Muscle layer of colon (tissue), 2 donors: Measurements from ENCODE around the gene TLL1.

Experiments used
- H3K27ac ChIP-seq: one replicate; pipeline ENCODE4 v1.7.0; 2013; ENCODE audit warnings: low read depth, mild to moderate bottlenecking, low read length, moderate library complexity
- H3K27me3 ChIP-seq, 2 donors: one replicate each; pipeline ENCODE4 v1.7.0; 2013; ENCODE audit warnings: low read length in 2 of 2, mild to moderate bottlenecking in 2 of 2; ENCODE audit not compliant: insufficient read depth in 2 of 2, control insufficient read depth in 1 of 2
- H3K36me3 ChIP-seq: one replicate; pipeline ENCODE4 v1.7.0; 2013; ENCODE audit warnings: mild to moderate bottlenecking, low read length; ENCODE audit not compliant: insufficient read depth
- H3K4me1 ChIP-seq: one replicate; pipeline ENCODE4 v1.7.0; 2013; ENCODE audit warnings: mild to moderate bottlenecking, low read length; ENCODE audit not compliant: insufficient read depth
- H3K4me3 ChIP-seq, 2 donors: one replicate each; pipeline ENCODE4 v1.7.0; 2013; ENCODE audit warnings: low read length in 2 of 2, low read depth in 1 of 2, mild to moderate bottlenecking in 1 of 2, moderate library complexity in 1 of 2
- H3K9ac ChIP-seq: one replicate; pipeline ENCODE4 v1.7.0; 2013; ENCODE audit warnings: low read length
- H3K9me3 ChIP-seq: one replicate; pipeline ENCODE4 v1.7.0; 2013; ENCODE audit warnings: mild to moderate bottlenecking, low read length
- donor health status: abdominal sarcoma.
- donor health status: Adenocarcinoma of cecum.

Gene TLL1

GRCh38 chr4:166066936-166067335, 193.9 kb downstream of the TLL1 start:
- H3K27ac ChIP-seq: no peak overlapping the region
- no peak overlapping the region for H3K4me3 ChIP-seq
- no peaks in the 10 kb centered on the region for H3K36me3 ChIP-seq
- no peaks in the 10 kb centered on the region for H3K4me1 ChIP-seq
- no peaks in the 10 kb centered on the region for H3K27me3 ChIP-seq
- no peaks in the 10 kb centered on the region for H3K9me3 ChIP-seq
- no peak overlapping the region for H3K9ac ChIP-seq

- Histone ChIP-seq H3K36me3 (no peaks in the 10 kb centered on the region), H3K27me3 (no peaks in the 10 kb centered on the region), H3K27ac (no peak overlapping the region), H3K9ac (no peak overlapping the region), H3K9me3 (no peaks in the 10 kb centered on the region), H3K4me3 (no peak overlapping the region), H3K4me1 (no peaks in the 10 kb centered on the region)
Observed at GRCh38 chr4:166067915-166068314, 194.9 kb downstream of the TLL1 start.

- Histone ChIP-seq H3K4me1 (no peaks in the 10 kb centered on the region), H3K4me3 (no peak overlapping the region), H3K27ac (no peak overlapping the region), H3K9ac (no peak overlapping the region), H3K27me3 (no peaks in the 10 kb centered on the region), H3K36me3 (no peaks in the 10 kb centered on the region), H3K9me3 (no peaks in the 10 kb centered on the region)
Observed at GRCh38 chr4:166073783-166074182, 200.7 kb downstream of the TLL1 start.

- Histone ChIP-seq H3K9ac (no peak overlapping the region), H3K4me3 (no peak overlapping the region), H3K27ac (no peak overlapping the region), H3K9me3 (no peaks in the 10 kb centered on the region), H3K27me3 (no peaks in the 10 kb centered on the region), H3K36me3 (no peaks in the 10 kb centered on the region), H3K4me1 (no peaks in the 10 kb centered on the region)
Observed at GRCh38 chr4:166075599-166075998, 202.6 kb downstream of the TLL1 start.

- no peak overlapping the region for H3K4me3 ChIP-seq
- no peaks in the 10 kb centered on the region for H3K4me1 ChIP-seq
- no peak overlapping the region for H3K9ac ChIP-seq
Observed at GRCh38 chr4:166077782-166078181, 204.7 kb downstream of the TLL1 start.

GRCh38 chr4:166078383-166078782, 205.3 kb downstream of the TLL1 start:
- Histone ChIP-seq H3K4me3 (no peak overlapping the region), H3K27me3 (no peaks in the 10 kb centered on the region), H3K36me3 (no peaks in the 10 kb centered on the region), H3K4me1 (no peaks in the 10 kb centered on the region), H3K27ac (no peak overlapping the region), H3K9me3 (no peaks in the 10 kb centered on the region), H3K9ac (no peak overlapping the region)

More at GRCh38 chr4:166077782-166078181, 204.7 kb downstream of the TLL1 start:
- no peaks in the 10 kb centered on the region for H3K27me3 ChIP-seq
- no peaks in the 10 kb centered on the region for H3K9me3 ChIP-seq
- H3K36me3 ChIP-seq: no peaks in the 10 kb centered on the region
- no peak overlapping the region for H3K27ac ChIP-seq

GRCh38 chr4:166078955-166079354, 205.9 kb downstream of the TLL1 start:
- H3K4me1 ChIP-seq: no peaks in the 10 kb centered on the region
- H3K9me3 ChIP-seq: no peaks in the 10 kb centered on the region
- H3K36me3 ChIP-seq: no peaks in the 10 kb centered on the region
- H3K9ac ChIP-seq: no peak overlapping the region
- H3K27ac ChIP-seq: no peak overlapping the region
- H3K4me3 ChIP-seq: no peak overlapping the region
- H3K27me3 ChIP-seq: no peaks in the 10 kb centered on the region

- no peak overlapping the region for H3K9ac ChIP-seq
- no peaks in the 10 kb centered on the region for H3K36me3 ChIP-seq
- H3K27ac ChIP-seq: no peak overlapping the region
- H3K27me3 ChIP-seq: no peaks in the 10 kb centered on the region
- H3K4me3 ChIP-seq: no peak overlapping the region
- no peaks in the 10 kb centered on the region for H3K4me1 ChIP-seq
- no peaks in the 10 kb centered on the region for H3K9me3 ChIP-seq
Observed at GRCh38 chr4:166087569-166087968, 214.5 kb downstream of the TLL1 start.

- H3K9me3 ChIP-seq: no peaks in the 10 kb centered on the region
- no peak overlapping the region for H3K9ac ChIP-seq
- no peaks in the 10 kb centered on the region for H3K4me1 ChIP-seq
- no peaks in the 10 kb centered on the region for H3K27me3 ChIP-seq
- H3K27ac ChIP-seq: no peak overlapping the region
- H3K36me3 ChIP-seq: no peaks in the 10 kb centered on the region
- no peak overlapping the region for H3K4me3 ChIP-seq
Observed at GRCh38 chr4:166088576-166088975, 215.5 kb downstream of the TLL1 start.

GRCh38 chr4:166091146-166091545, 218.1 kb downstream of the TLL1 start:
- Histone ChIP-seq H3K4me1 (no peaks in the 10 kb centered on the region), H3K9me3 (no peaks in the 10 kb centered on the region), H3K27me3 (no peaks in the 10 kb centered on the region), H3K36me3 (no peaks in the 10 kb centered on the region), H3K4me3 (no peak overlapping the region), H3K27ac (no peak overlapping the region), H3K9ac (no peak overlapping the region)

GRCh38 chr4:166091912-166092510, 219.0 kb downstream of the TLL1 start:
- H3K27me3 ChIP-seq: no peaks in the 10 kb centered on the region
- no peak overlapping the region for H3K4me3 ChIP-seq
- H3K4me1 ChIP-seq: no peaks in the 10 kb centered on the region
- no peak overlapping the region for H3K27ac ChIP-seq
- H3K9me3 ChIP-seq: no peaks in the 10 kb centered on the region
- no peaks in the 10 kb centered on the region for H3K36me3 ChIP-seq
- no peak overlapping the region for H3K9ac ChIP-seq

- no peak overlapping the region for H3K9ac ChIP-seq
Observed at GRCh38 chr4:166092797-166093290, 219.8 kb downstream of the TLL1 start.

More at GRCh38 chr4:166092797-166093290, 219.8 kb downstream of the TLL1 start:
- Histone ChIP-seq H3K36me3 (no peaks in the 10 kb centered on the region), H3K27ac (no peak overlapping the region), H3K4me3 (no peak overlapping the region), H3K27me3 (no peaks in the 10 kb centered on the region), H3K9me3 (no peaks in the 10 kb centered on the region), H3K4me1 (no peaks in the 10 kb centered on the region)
